ENCODE data around the gene HSPBP1. TPM values are rescaled to one million over a fixed set of nuclear protein-coding genes. Genes with fewer than 3 reads are reported as not detected.

The HSPBP1 gene
- total RNA-seq, 1 experiment from 2014 or later = 65.2 TPM

- TF ChIP-seq HMGXB4 (CRISPR knock-in tag; IDR thresholded peaks at IDR 0.05) (no peak), JAZF1 (CRISPR knock-in tag; IDR thresholded peaks at IDR 0.05) (no peak), NR1H2 (CRISPR knock-in tag; IDR thresholded peaks at IDR 0.05) (no peak)
Measured at GRCh38 chr19:55265173-55265572, 14.7 kb downstream of the HSPBP1 start (continued).

GRCh38 chr19:55264531-55264930 lies 15.4 kb downstream of the HSPBP1 start:
- H3K4me1 Mint-ChIP-seq = peaks cover 9% of the 10 kb centered on the region
- no peaks in the 10 kb centered on the region for H3K27me3 Mint-ChIP-seq (ENCODE audit: low read depth)
- no peak overlapping the region for H3K4me3 Mint-ChIP-seq
- H3K27ac Mint-ChIP-seq = no peak overlapping the region
- TF ChIP-seq ZBTB21 (CRISPR knock-in tag; IDR thresholded peaks at IDR 0.05; ENCODE audit: borderline replicate concordance) (no peak), ATF2 (CRISPR knock-in tag; IDR thresholded peaks at IDR 0.05; ENCODE audit: borderline replicate concordance, low read depth) (no peak), TEAD1 (CRISPR knock-in tag; IDR thresholded peaks at IDR 0.05) (no peak), NFATC4 (CRISPR knock-in tag; IDR thresholded peaks at IDR 0.05) (no peak), ATF6 (CRISPR knock-in tag; IDR thresholded peaks at IDR 0.05) (no peak), ZNF138 (CRISPR knock-in tag; conservative IDR thresholded peaks at IDR 0.05) (no peak), ZMAT4 (CRISPR knock-in tag; IDR thresholded peaks at IDR 0.05) (no peak), KAT7 (CRISPR knock-in tag; IDR thresholded peaks at IDR 0.05; ENCODE audit: borderline replicate concordance) (no peak), RELA (CRISPR knock-in tag; IDR thresholded peaks at IDR 0.05; ENCODE audit: borderline replicate concordance) (no peak), PRRX2 (CRISPR knock-in tag; IDR thresholded peaks at IDR 0.05) (no peak), ATF1 (CRISPR knock-in tag; IDR thresholded peaks at IDR 0.05) (no peak), PRDM15 (CRISPR knock-in tag; IDR thresholded peaks at IDR 0.05) (no peak), E2F4 (CRISPR knock-in tag; IDR thresholded peaks at IDR 0.05; ENCODE audit: borderline replicate concordance, low read depth) (no peak), NFE2L1 (CRISPR knock-in tag; IDR thresholded peaks at IDR 0.05) (no peak), E2F1 (CRISPR knock-in tag; IDR thresholded peaks at IDR 0.05) (no peak), NR1H2 (CRISPR knock-in tag; IDR thresholded peaks at IDR 0.05) (no peak), TCF7 (CRISPR knock-in tag; IDR thresholded peaks at IDR 0.05; ENCODE audit: low read depth) (no peak), GTF2I (CRISPR knock-in tag; conservative IDR thresholded peaks at IDR 0.05) (no peak), AFF4 (CRISPR knock-in tag; IDR thresholded peaks at IDR 0.05; ENCODE audit: borderline replicate concordance) (no peak)
- no peak for ATAC-seq
- ChIA-PET POLR2A (no interaction called here), CTCF (no interaction called here)
- peaks cover 13% of the 10 kb centered on the region for H3K36me3 Mint-ChIP-seq
- no peak for DNase-seq (ENCODE audit: low spot score)
- peaks cover 16% of the 10 kb centered on the region for H3K9me3 Mint-ChIP-seq
